GM12878 (cell line): ENCODE measurements around the gene PCSK5. TPM values are rescaled to one million over a fixed set of nuclear protein-coding genes. Genes with fewer than 3 reads are reported as not detected.

Source experiments
- ATAC-seq: fragments of 200-7000 bp; cut with Tn5 transposase; 3 replicates; pipeline ENCODE4 v1.9.1; 2020; ENCODE audit warnings: mild to moderate bottlenecking, moderate library complexity
- BruUV-seq: library from RNA; stranded (reverse); fragments of 400-500 nt; replicated peaks from 2 replicates; lab custom pipeline; 2021; lab: Mats Ljungman, UMichigan
- CTCF ChIA-PET: fragments of 300-600 bp; sonication (Branson Sonifier 250); formaldehyde crosslinking; extraction: SDS; loops from one replicate; lab custom pipeline; 2021; ENCODE audit warnings: inconsistent platforms; lab: Yijun Ruan, JAX
- POLR2A ChIA-PET: fragments of 350-600 bp; formaldehyde crosslinking; extraction: SDS; loops from one replicate; lab custom pipeline; 2021; ENCODE audit warnings: inconsistent platforms; lab: Charles Lee
- RAD21 ChIA-PET: fragments of 300-600 bp; sonication (Branson Sonifier 250); formaldehyde crosslinking; loops from one replicate; lab custom pipeline; 2023; ENCODE audit warnings: antibody characterized with exemption; ENCODE audit not compliant: unreplicated experiment; lab: Charles Lee
- SMC1A ChIA-PET: fragments of 300-600 bp; sonication (Branson Sonifier 250); formaldehyde crosslinking; loops from one replicate; lab custom pipeline; 2023; ENCODE audit not compliant: unreplicated experiment, uncharacterized antibody; lab: Charles Lee
- DNase-seq: peaks from one replicate; pipeline ENCODE4 v3.0.0-alpha.2; 2011; ENCODE audit warnings: low read depth, low spot score
- FAIRE-seq: peaks from 3 replicates; lab custom pipeline; 2011; peaks lifted over from hg19 to GRCh38; lab: Jason Lieb, UNC
- H2AFZ ChIP-seq: 2 replicates; pipeline ENCODE4 v1.6.0; 2011; ENCODE audit warnings: low read depth, low read length, control low read depth; ENCODE audit not compliant: control insufficient read depth
- H3K27ac ChIP-seq: 2 replicates; pipeline ENCODE4 v1.5.1; 2011; ENCODE audit warnings: control low read depth; ENCODE audit not compliant: control insufficient read depth, insufficient read depth
- H3K27me3 ChIP-seq, 2 experiments: replicated peaks in 1 of 2; 2 replicates each; pipeline versions ENCODE4 v1.6.0 to v1.6.1; 2011; ENCODE audit warnings: low read length in 1 of 2; ENCODE audit not compliant: control insufficient read depth in 2 of 2, insufficient read depth in 2 of 2
- H3K36me3 ChIP-seq, 2 experiments: 2 replicates each; pipeline ENCODE4 v1.5.1; 2011; ENCODE audit warnings: low read length in 1 of 2; ENCODE audit not compliant: control insufficient read depth in 2 of 2, insufficient read depth in 2 of 2
- H3K4me1 ChIP-seq: 2 replicates; pipeline ENCODE4 v1.6.1; 2011; ENCODE audit warnings: mild to moderate bottlenecking, low read length, moderate library complexity, mixed read lengths; ENCODE audit not compliant: control insufficient read depth, insufficient read depth
- H3K4me2 ChIP-seq: 2 replicates; pipeline ENCODE4 v1.6.0; 2011; ENCODE audit warnings: control low read depth; ENCODE audit not compliant: control insufficient read depth, insufficient read depth
- H3K4me3 ChIP-seq: fragments of 200-600 bp; sonication (generic); 2 replicates; pipeline ENCODE4 v1.5.1; 2016
- H3K79me2 ChIP-seq: 2 replicates; pipeline ENCODE4 v1.6.0; 2011; ENCODE audit warnings: low read length; ENCODE audit not compliant: control insufficient read depth, insufficient read depth
- H3K9ac ChIP-seq: 2 replicates; pipeline ENCODE4 v1.8.0; 2011; ENCODE audit warnings: low read length, control low read depth, mixed read lengths; ENCODE audit not compliant: control insufficient read depth, insufficient read depth
- H3K9me3 ChIP-seq: replicated peaks from 3 replicates; pipeline ENCODE4 v1.5.1; 2011; ENCODE audit warnings: mild to moderate bottlenecking, low read length; ENCODE audit not compliant: control insufficient read depth, insufficient read depth
- H4K20me1 ChIP-seq: 2 replicates; pipeline ENCODE4 v1.6.0; 2011; ENCODE audit not compliant: control insufficient read depth, insufficient read depth
- ASH2L ChIP-seq: fragments of 300-600, 200-600 bp; sonication (generic); IDR thresholded peaks from 2 replicates; pipeline ENCODE4 v1.6.1; 2017; ENCODE audit warnings: low read depth, mild to moderate bottlenecking, borderline replicate concordance
- ATF7 ChIP-seq: fragments of 450-650 bp; IDR thresholded peaks from 2 replicates; pipeline ENCODE4 v1.6.1; 2016; ENCODE audit warnings: low read depth, mild to moderate bottlenecking
- KLF5 ChIP-seq: fragments of 450-650 bp; IDR thresholded peaks from 2 replicates; pipeline ENCODE4 v1.6.1; 2014; ENCODE audit warnings: mild to moderate bottlenecking; ENCODE audit not compliant: partially characterized antibody
- MAX ChIP-seq: IDR thresholded peaks from 2 replicates; pipeline ENCODE4 v1.6.1; 2012; ENCODE audit warnings: low read depth, low read length, improper control_type of control experiment
- MLLT1 ChIP-seq: fragments of 450-650 bp; IDR thresholded peaks from 2 replicates; pipeline ENCODE4 v1.6.1; 2016; ENCODE audit warnings: mild to moderate bottlenecking
- MTA3 ChIP-seq: IDR thresholded peaks from 2 replicates; pipeline ENCODE4 v1.6.1; 2012; ENCODE audit warnings: low read length, inconsistent platforms, borderline replicate concordance
- NFIC ChIP-seq: IDR thresholded peaks from 2 replicates; pipeline ENCODE4 v1.6.1; 2012; ENCODE audit warnings: low read depth, mild to moderate bottlenecking, inconsistent platforms, low read length, moderate library complexity
- NFYA ChIP-seq: IDR thresholded peaks from 2 replicates; pipeline ENCODE4 v1.6.1; 2011; ENCODE audit warnings: low read depth, mild to moderate bottlenecking, low read length, improper control_type of control experiment, borderline replicate concordance
- PBX3 ChIP-seq: IDR thresholded peaks from 2 replicates; pipeline ENCODE4 v1.6.1; 2011; ENCODE audit warnings: mild to moderate bottlenecking, low read depth, low read length, moderate library complexity; ENCODE audit not compliant: insufficient replicate concordance
- PKNOX1 ChIP-seq: fragments of 450-650 bp; IDR thresholded peaks from 2 replicates; pipeline ENCODE4 v1.6.1; 2016; ENCODE audit warnings: mild to moderate bottlenecking
- ZBTB11 ChIP-seq: fragments of 450-650 bp; formaldehyde crosslinking; IDR thresholded peaks from 2 replicates; pipeline ENCODE4 v1.5.0; 2022; ENCODE audit warnings: mild to moderate bottlenecking, missing genetic modification characterization
- WGBS: methylation state at CpG from one replicate; pipeline ENCODE4 v1.1.6; 2016; ENCODE audit warnings: low lambda C conversion rate; ENCODE audit not compliant: insufficient replicate concordance, insufficient coverage; ENCODE audit errors: missing lambda C conversion rate; 5-methylcytosine and 5-hydroxymethylcytosine counted together
- in situ Hi-C: fragments of 300-500 bp; cut with MboI; formaldehyde crosslinking; loops from 9 replicates; pipeline ENCODE4 v1.14.3; 2018; ENCODE audit warnings: mixed read lengths
- intact Hi-C: fragments of 100-400 bp; cut with micrococcal nuclease; formaldehyde crosslinking; loops from one replicate; pipeline ENCODE4 v1.14.2; 2022; ENCODE audit not compliant: unreplicated experiment
- polyA plus RNA-seq, 11 experiments: library from polyadenylated mRNA; depleted of rRNA in 4 of 11; unstranded in 6 of 11; stranded (reverse) in 5 of 11; fragments of >200 nt; fragmentation: Nextera tagmentation in 4 of 11; fragmentation: Illumina TruSeq in 1 of 11; extraction: Ambion mirVana in 4 of 11; extraction: Trizol in 1 of 11; gene quantifications; 1 replicate in 1 of 11; 2 replicates in 10 of 11; pipeline versions ENCODE4 v1.2.1 to v1.2.3, GENCODE V29; 2011 to 2016; ENCODE audit warnings: inconsistent platforms in 2 of 11, missing spikeins in 2 of 11, low read depth in 1 of 11
- total RNA-seq, 4 experiments: library from RNA; depleted of rRNA in 3 of 4; stranded (reverse); fragments of >200 nt in 3 of 4; fragmentation: Illumina TruSeq in 1 of 4; extraction: Trizol in 1 of 4; gene quantifications; 2 replicates each; pipeline versions ENCODE4 v1.2.1 to v1.2.3, GENCODE V29; 2013 to 2021

Gene PCSK5
- total and polyA plus RNA-seq, 10 of the 15 experiments (the other 5 are each of a cell fraction or from before 2014, with no cell fraction given): 0.01 to 0.13 (median 0.04) TPM; not detected in 3

GRCh38 chr9:76405340-76405739 lies 514.9 kb downstream of the PCSK5 start:
- FAIRE-seq: no peak

More at GRCh38 chr9:76405340-76405739, 514.9 kb downstream of the PCSK5 start:
- Histone ChIP-seq H3K4me1 (peaks cover 13% of the 10 kb centered on the region), H2AFZ (no peak overlapping the region), H3K9ac (no peak overlapping the region), H3K27ac (no peak overlapping the region), H3K27me3 (no peaks in the 10 kb centered on the region), H4K20me1 (no peaks in the 10 kb centered on the region), H3K9me3 (no peaks in the 10 kb centered on the region), H3K79me2 (no peaks in the 10 kb centered on the region), H3K4me2 (no peak overlapping the region), H3K36me3 (no peaks in the 10 kb centered on the region), H3K4me3 (no peak overlapping the region)
- ATAC-seq (no peak), DNase-seq (no peak)
- no TSS peak for BruUV-seq
- ChIA-PET POLR2A (interaction anchor here (0.6 kb wide), 1 partner anchor 319 kb away, joined by 3 read pairs; no protein-coding TSS in a partner anchor), SMC1A (interaction anchor here (2.2 to 2.3 kb wide), 2 partner anchors 11 to 33 kb away, joined by 6 to 12 read pairs; partner anchors contain the start of gene RFK), RAD21 (interaction anchor here (1.4 to 2.3 kb wide), 2 partner anchors 11 to 298 kb away, joined by 5 to 9 read pairs; partner anchors contain the start of gene RFK), CTCF (interaction anchor here (1.0 to 2.2 kb wide), 4 partner anchors 11 to 51 kb away, joined by 3 to 8 read pairs (median 6); partner anchors contain the start of gene RFK)
- in situ Hi-C loops (no loop called here), intact Hi-C loops (no loop called here)
- 79% methylated on average over 3 of the region's 3 CpGs for WGBS
- TF ChIP-seq NFYA (no peak), PKNOX1 (no peak), KLF5 (no peak), MLLT1 (no peak), MTA3 (no peak), NFIC (no peak), ZBTB11 (no peak), ATF7 (no peak), MAX (no peak), ASH2L (no peak), PBX3 (no peak)
